HG03565 (cell line): ENCODE measurements around the gene TBCA.

ENCODE experiments used
- ATAC-seq: cut with Tn5 transposase; IDR thresholded peaks from one replicate; pipeline ENCODE4 v1.9.1; 2021; ENCODE audit warnings: mild to moderate bottlenecking, moderate library complexity; ENCODE audit not compliant: unreplicated experiment

The TBCA gene

GRCh38 chr5:77644371-77645157 is 131.6 kb downstream of the TBCA start:
- no peak for ATAC-seq

DNA sequence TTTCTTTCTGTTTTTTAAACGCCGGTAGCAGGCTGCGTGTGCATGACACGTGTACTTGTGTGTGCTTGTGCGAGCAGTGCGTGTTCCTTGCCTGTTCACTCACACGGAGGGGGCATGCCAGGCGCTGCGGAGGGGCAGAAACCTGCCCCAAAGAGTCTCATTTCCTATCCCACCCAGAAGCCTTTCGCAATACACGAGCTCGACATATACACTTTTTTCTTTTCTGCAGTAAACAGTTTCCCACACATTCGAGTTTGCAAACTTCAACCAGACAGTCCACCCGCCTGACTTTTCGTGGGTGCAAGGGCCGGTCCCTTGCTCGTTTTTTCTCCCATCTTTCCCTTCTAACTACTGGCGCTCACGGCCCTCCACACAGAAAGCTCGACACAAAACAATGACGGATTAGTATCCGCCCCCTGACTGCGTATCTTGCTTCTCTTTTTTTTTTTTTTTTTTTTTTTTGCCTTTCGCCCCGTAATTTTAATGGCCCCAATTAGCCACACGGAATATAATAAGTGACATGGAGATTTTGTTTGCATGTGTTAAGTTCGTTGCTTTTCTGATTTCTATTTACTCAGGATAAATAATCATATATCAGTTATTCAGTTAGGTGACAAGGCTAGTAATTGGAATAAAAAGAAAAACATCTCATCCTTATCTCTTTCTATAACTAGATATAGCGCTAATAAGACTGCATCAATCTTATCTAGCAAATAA is 132.3 kb downstream of the TBCA start:
- no peak for ATAC-seq

GRCh38 chr5:77642738-77643653 is 133.1 kb downstream of the TBCA start:
- ATAC-seq = no peak

GRCh38 chr5:77641963-77642737 is 134.0 kb downstream of the TBCA start:
- ATAC-seq = no peak

- ATAC-seq = no peak
Measured at GRCh38 chr5:77641397-77641943, 134.7 kb downstream of the TBCA start.
